Measurements from ENCODE around the gene KRT77. TPM values are rescaled to one million over a fixed set of nuclear protein-coding genes. Genes with fewer than 3 reads are reported as not detected.

The KRT77 gene
- total RNA-seq, 2 donors from 2014 or later = not detected

GRCh38 chr12:52661668-52662067, 41.7 kb downstream of the KRT77 start:
- intact Hi-C loops (cut with DNase I) = no loop called here
- no peak for TF ChIP-seq CTCF (IDR thresholded peaks at IDR 0.05)
- TF ChIP-seq POLR2A (IDR thresholded peaks at IDR 0.05) = no peak

DNA sequence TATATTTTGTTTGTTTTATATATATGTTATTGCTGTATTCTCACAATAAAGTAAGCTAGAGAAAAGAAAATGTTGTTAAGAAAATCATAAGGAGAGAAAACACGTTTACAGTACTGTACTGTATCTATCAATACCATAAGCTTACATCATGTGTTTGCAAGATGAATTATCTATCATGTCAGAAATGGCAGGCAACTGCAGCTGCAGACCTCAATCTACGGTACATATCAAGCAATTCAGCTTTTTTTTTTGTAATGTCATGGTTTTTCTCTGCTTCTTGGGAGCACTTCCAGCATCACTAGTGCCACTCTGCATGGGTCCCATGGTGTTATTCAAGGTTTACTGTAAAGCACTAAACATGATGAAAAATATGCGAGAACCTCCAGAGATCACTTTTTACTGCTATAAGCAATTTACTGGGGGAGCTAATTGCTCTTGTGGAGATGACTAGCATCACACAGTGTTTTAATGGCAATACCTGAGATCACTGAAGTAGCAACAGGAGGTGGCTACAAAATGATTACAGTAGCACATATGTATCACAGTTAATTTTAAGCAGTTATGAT, 42.3 kb downstream of the KRT77 start:
- ATAC-seq (no peak), DNase-seq (no peak)
- no peaks in the 10 kb centered on the region for H3K27me3 ChIP-seq
- no peak overlapping the region for H3K27ac ChIP-seq
- WGBS, 2 donors = 62 to 72% methylated on average over 3 of the region's 3 CpGs
- no peaks in the 10 kb centered on the region for H3K9me3 ChIP-seq
- no peaks in the 10 kb centered on the region for H3K4me1 ChIP-seq
- H3K36me3 ChIP-seq (replicated peaks in 1 of 2; ENCODE audit: insufficient read depth in 1 of 2, low read depth in 2 of 2) = no peaks in the 10 kb centered on the region
- intact Hi-C loops (cut with DNase I) = no loop called here
- H3K4me3 ChIP-seq = no peak overlapping the region
- TF ChIP-seq POLR2A (IDR thresholded peaks at IDR 0.05) (no peak), CTCF (IDR thresholded peaks at IDR 0.05) (no peak)

More at GRCh38 chr12:52661668-52662067, 41.7 kb downstream of the KRT77 start:
- no peaks in the 10 kb centered on the region for H3K27me3 ChIP-seq
- ATAC-seq = no peak
- no peaks in the 10 kb centered on the region for H3K4me1 ChIP-seq
- H3K36me3 ChIP-seq (replicated peaks in 1 of 2; ENCODE audit: insufficient read depth in 1 of 2, low read depth in 2 of 2) = no peaks in the 10 kb centered on the region
- DNase-seq = no peak
- no peak overlapping the region for H3K4me3 ChIP-seq
- H3K9me3 ChIP-seq = no peaks in the 10 kb centered on the region
- WGBS, 2 donors = 67 to 75% methylated on average over 3 of the region's 3 CpGs
- H3K27ac ChIP-seq = no peak overlapping the region

GRCh38 chr12:52659951-52660350, 43.4 kb downstream of the KRT77 start:
- 71 to 76% methylated on average over 4 of the region's 4 CpGs for WGBS, 2 donors

DNA sequence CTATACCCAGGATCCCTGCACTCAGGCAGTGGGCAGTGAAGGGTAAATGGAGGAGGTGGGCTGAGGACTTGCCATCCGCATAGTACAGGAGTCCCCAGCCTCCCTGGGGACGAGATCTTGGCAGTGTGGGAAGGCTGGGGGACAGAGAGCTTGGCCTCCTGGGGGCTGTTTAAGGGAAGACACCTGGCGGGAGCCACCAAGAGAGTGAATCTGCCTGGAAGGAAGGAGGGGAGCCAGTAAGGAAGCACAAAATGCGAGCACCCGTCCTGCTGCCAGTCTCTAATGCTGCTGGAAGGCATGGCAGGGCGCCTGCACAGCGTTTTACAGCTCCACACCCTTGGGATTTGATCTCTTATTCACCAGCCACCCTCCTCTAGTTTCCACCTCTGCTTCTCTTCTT, 43.9 kb downstream of the KRT77 start:
- DNase-seq (no peak), ATAC-seq (no peak)
- Histone ChIP-seq H3K4me3 (no peak overlapping the region), H3K36me3 (replicated peaks in 1 of 2; ENCODE audit: insufficient read depth in 1 of 2, low read depth in 2 of 2) (no peaks in the 10 kb centered on the region), H3K27me3 (no peaks in the 10 kb centered on the region), H3K27ac (no peak overlapping the region), H3K9me3 (no peaks in the 10 kb centered on the region), H3K4me1 (peaks cover 10% of the 10 kb centered on the region)
- 58 to 72% methylated on average over 7 of the region's 7 CpGs for WGBS, 2 donors
- intact Hi-C loops (cut with DNase I) = no loop called here
- TF ChIP-seq CTCF (IDR thresholded peaks at IDR 0.05) (no peak), POLR2A (IDR thresholded peaks at IDR 0.05) (no peak)

More at GRCh38 chr12:52659951-52660350, 43.4 kb downstream of the KRT77 start:
- Histone ChIP-seq H3K36me3 (replicated peaks in 1 of 2; ENCODE audit: insufficient read depth in 1 of 2, low read depth in 2 of 2) (no peaks in the 10 kb centered on the region), H3K4me1 (peaks cover 10% of the 10 kb centered on the region), H3K27ac (no peak overlapping the region), H3K4me3 (no peak overlapping the region), H3K27me3 (no peaks in the 10 kb centered on the region), H3K9me3 (no peaks in the 10 kb centered on the region)
- intact Hi-C loops (cut with DNase I) = no loop called here
- DNase-seq (no peak), ATAC-seq (no peak)
- TF ChIP-seq POLR2A (IDR thresholded peaks at IDR 0.05) (no peak), CTCF (IDR thresholded peaks at IDR 0.05) (no peak)

DNA sequence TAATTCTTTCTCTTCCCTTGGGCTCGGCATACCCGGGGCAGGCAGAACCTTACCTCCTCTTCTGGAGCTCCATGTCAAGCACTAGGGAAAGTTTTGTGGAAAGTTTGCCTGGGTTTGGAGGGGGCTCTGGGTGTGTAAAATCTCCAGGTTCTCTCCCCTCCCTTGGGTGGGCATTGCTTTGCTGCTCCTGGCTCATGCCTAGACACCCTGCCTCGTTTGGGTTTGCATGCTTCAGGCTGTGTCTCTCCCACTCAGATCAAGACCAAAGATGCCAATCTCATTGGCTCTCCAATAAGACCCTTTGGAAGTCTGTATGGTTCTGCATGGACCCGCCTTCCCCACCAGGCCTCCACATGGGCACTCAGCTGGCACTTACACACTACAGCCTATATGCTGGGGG, 45.1 kb downstream of the KRT77 start:
- Histone ChIP-seq H3K4me3 (no peak overlapping the region), H3K36me3 (replicated peaks in 1 of 2; ENCODE audit: insufficient read depth in 1 of 2, low read depth in 2 of 2) (no peaks in the 10 kb centered on the region), H3K4me1 (peaks cover 10% of the 10 kb centered on the region), H3K27me3 (no peaks in the 10 kb centered on the region), H3K27ac (no peak overlapping the region), H3K9me3 (no peaks in the 10 kb centered on the region)
- TF ChIP-seq CTCF (IDR thresholded peaks at IDR 0.05) (no peak), POLR2A (IDR thresholded peaks at IDR 0.05) (no peak)
- intact Hi-C loops (cut with DNase I) = no loop called here
- DNase-seq = no peak
- ATAC-seq = no peak
- WGBS, 2 donors = 68 to 79% methylated on average over 4 of the region's 4 CpGs
